SK-N-SH (cell line): ENCODE measurements around the gene DMD. TPM values are rescaled to one million over a fixed set of nuclear protein-coding genes. Genes with fewer than 3 reads are reported as not detected.

Experiments used
- CTCF ChIA-PET: fragments of 300-600, 350-600 bp; formaldehyde crosslinking; extraction: SDS; loops from one replicate; lab custom pipeline; 2021; lab: Yijun Ruan, JAX
- POLR2A ChIA-PET: fragments of 350-600 bp; sonication (Branson Sonifier 250); formaldehyde crosslinking; extraction: SDS; loops from one replicate; lab custom pipeline; 2020; ENCODE audit warnings: antibody characterized with exemption, inconsistent platforms; lab: Yijun Ruan, JAX
- DNase-seq: peaks from one replicate; pipeline ENCODE4 v3.0.0; 2012
- H2AFZ ChIP-seq: fragments of 200-600 bp; sonication (generic); 2 replicates; pipeline ENCODE4 v1.8.1; 2016; ENCODE audit warnings: antibody characterized with exemption, mild to moderate bottlenecking, low read depth
- H3F3A ChIP-seq: fragments of 200-600 bp; sonication (generic); replicated peaks from 2 replicates; pipeline ENCODE3; 2016; ENCODE audit warnings: antibody characterized with exemption, mild to moderate bottlenecking; ENCODE audit not compliant: insufficient read depth
- H3K27ac ChIP-seq, 2 experiments: fragments of 200-500 bp in 1 of 2; fragments of 200-600 bp in 1 of 2; sonication (Bioruptor generic) in 1 of 2; sonication (generic), shearing (Covaris generic) in 1 of 2; 2 replicates each; pipeline versions ENCODE4 v1.5.1 to v1.6.1; 2014 to 2016; ENCODE audit warnings: low read depth in 2 of 2, inconsistent platforms in 1 of 2, low read length in 1 of 2, mild to moderate bottlenecking in 1 of 2, mixed read lengths in 1 of 2
- H3K27me3 ChIP-seq: fragments of 200-600 bp; sonication (generic), shearing (Covaris generic); 2 replicates; pipeline ENCODE4 v1.6.1; 2016; ENCODE audit warnings: mixed run types; ENCODE audit not compliant: insufficient read depth
- H3K36me3 ChIP-seq, 2 experiments: fragments of 200-500 bp in 1 of 2; fragments of 200-600 bp in 1 of 2; sonication (Bioruptor generic) in 1 of 2; sonication (generic) in 1 of 2; replicated peaks in 1 of 2; 2 replicates each; pipeline versions ENCODE3 to v1.5.1; 2014 to 2016; ENCODE audit warnings: low read length in 1 of 2, mild to moderate bottlenecking in 1 of 2; ENCODE audit not compliant: insufficient read depth in 2 of 2, control insufficient read depth in 1 of 2
- H3K4me1 ChIP-seq, 2 experiments: fragments of 200-500 bp in 1 of 2; fragments of 200-600 bp in 1 of 2; sonication (Bioruptor generic) in 1 of 2; sonication (generic), shearing (Covaris generic) in 1 of 2; 2 replicates each; pipeline versions ENCODE4 v1.5.1 to v1.6.1; 2014 to 2016; ENCODE audit warnings: low read depth in 1 of 2, low read length in 1 of 2, mixed run types in 1 of 2; ENCODE audit not compliant: insufficient read depth in 2 of 2, control insufficient read depth in 1 of 2
- H3K4me2 ChIP-seq: fragments of 200-600 bp; sonication (generic), shearing (Covaris generic); 2 replicates; pipeline ENCODE4 v1.6.1; 2017; ENCODE audit warnings: mixed run types
- H3K4me3 ChIP-seq, 2 experiments: fragments of 200-500 bp in 1 of 2; fragments of 200-600 bp in 1 of 2; sonication (Bioruptor generic) in 1 of 2; sonication (generic), shearing (Covaris generic) in 1 of 2; 2 replicates each; pipeline versions ENCODE4 v1.5.1 to v1.8.1; 2014 to 2016; ENCODE audit warnings: low read depth in 2 of 2, inconsistent platforms in 1 of 2, low read length in 1 of 2, mild to moderate bottlenecking in 1 of 2, mixed read lengths in 1 of 2, moderate library complexity in 1 of 2
- H3K79me2 ChIP-seq: fragments of 200-600 bp; sonication (generic); 2 replicates; pipeline ENCODE4 v1.8.1; 2017; ENCODE audit warnings: mild to moderate bottlenecking; ENCODE audit not compliant: insufficient read depth
- H3K9ac ChIP-seq: fragments of 200-600 bp; sonication (generic); 2 replicates; pipeline ENCODE4 v1.6.1; 2017; ENCODE audit warnings: mixed run types
- H3K9me2 ChIP-seq: fragments of 200-600 bp; sonication (generic); 2 replicates; pipeline ENCODE4 v1.6.1; 2017; ENCODE audit warnings: mixed run types
- H3K9me3 ChIP-seq: fragments of 200-600 bp; sonication (generic); 2 replicates; pipeline ENCODE4 v1.6.1; 2017; ENCODE audit warnings: mixed run types, mild to moderate bottlenecking, moderate library complexity
- H4K20me1 ChIP-seq: fragments of 200-600 bp; sonication (generic); 2 replicates; pipeline ENCODE4 v1.6.1; 2017; ENCODE audit warnings: mild to moderate bottlenecking, mixed run types; ENCODE audit not compliant: insufficient read depth
- CHD2 ChIP-seq: fragments of 150-350 bp; IDR thresholded peaks from 2 replicates; pipeline ENCODE4 v1.6.1; 2018; ENCODE audit warnings: low read length; ENCODE audit not compliant: partially characterized antibody
- FOXM1 ChIP-seq: IDR thresholded peaks from 2 replicates; pipeline ENCODE4 v1.4.0; 2012; ENCODE audit warnings: low read depth, mild to moderate bottlenecking
- NFIC ChIP-seq: IDR thresholded peaks from 2 replicates; pipeline ENCODE4 v1.4.0; 2012; ENCODE audit warnings: borderline replicate concordance
- NRF1 ChIP-seq: IDR thresholded peaks from 2 replicates; pipeline ENCODE4 v1.6.1; 2012; ENCODE audit warnings: low read depth, mild to moderate bottlenecking, low read length
- RAD21 ChIP-seq: IDR thresholded peaks from 2 replicates; pipeline ENCODE4 v1.6.1; 2012; ENCODE audit warnings: mild to moderate bottlenecking, low read length
- REST ChIP-seq: IDR thresholded peaks from 2 replicates; pipeline ENCODE4 v1.6.1; 2012; ENCODE audit warnings: mild to moderate bottlenecking, low read depth, low read length, moderate library complexity
- SIN3A ChIP-seq: IDR thresholded peaks from 2 replicates; pipeline ENCODE4 v1.6.1; 2012; ENCODE audit warnings: low read depth, mild to moderate bottlenecking, low read length, moderate library complexity, borderline replicate concordance
- SMC3 ChIP-seq: IDR thresholded peaks from 2 replicates; pipeline ENCODE4 v1.6.1; 2012; ENCODE audit warnings: low read depth, low read length, improper control_type of control experiment
- WGBS: methylation state at CpG from one replicate; pipeline ENCODE4 v1.1.6; 2017; ENCODE audit warnings: low lambda C conversion rate; 5-methylcytosine and 5-hydroxymethylcytosine counted together
- polyA plus RNA-seq, 3 experiments: library from polyadenylated mRNA; depleted of rRNA; stranded (reverse); fragments of >200 nt; gene quantifications; 2 replicates each; pipeline ENCODE4 v1.2.3, GENCODE V29; 2012

Gene DMD
- polyA plus RNA-seq, 1 of the 3 experiments (the other 2 are of a cell fraction): 3.9 TPM

- no peaks in the 10 kb centered on the region for H3K27me3 ChIP-seq
- no peak for DNase-seq
- H3K79me2 ChIP-seq: no peaks in the 10 kb centered on the region
- no peaks in the 10 kb centered on the region for H3K9me3 ChIP-seq
- WGBS: 27% methylated on average over 4 of the region's 4 CpGs
- no peaks in the 10 kb centered on the region for H3K36me3 ChIP-seq
- no peak overlapping the region for H3K4me2 ChIP-seq
- no peak for TF ChIP-seq NRF1
- no peak for TF ChIP-seq SMC3
- TF ChIP-seq SIN3A: no peak
- no peak for TF ChIP-seq FOXM1
- TF ChIP-seq RAD21: peak; percentile 10; the same call in 1 of the 2 replicates
- ChIA-PET POLR2A (no interaction called here), CTCF (interaction anchor here (0.9 kb wide), 1 partner anchor 12 kb away, joined by 3 read pairs; no protein-coding TSS in a partner anchor)
- H3K4me3 ChIP-seq: no peak overlapping the region
- H3K9me2 ChIP-seq: no peaks in the 10 kb centered on the region
- H3K4me1 ChIP-seq: no peaks in the 10 kb centered on the region
- no peak overlapping the region for H3K27ac ChIP-seq
- no peaks in the 10 kb centered on the region for H3F3A ChIP-seq
- no peak overlapping the region for H2AFZ ChIP-seq
- no peaks in the 10 kb centered on the region for H4K20me1 ChIP-seq
- no peak overlapping the region for H3K9ac ChIP-seq
Measured at GRCh38 chrX:32778965-32779364, 432.4 kb downstream of the DMD start.

GRCh38 chrX:32774966-32775365 is 436.4 kb downstream of the DMD start:
- Histone ChIP-seq H3K4me2 (no peak overlapping the region), H3K9me3 (no peaks in the 10 kb centered on the region), H3K4me1 (no peaks in the 10 kb centered on the region), H3K9ac (no peak overlapping the region), H2AFZ (no peak overlapping the region), H3K4me3 (no peak overlapping the region), H3K9me2 (no peaks in the 10 kb centered on the region), H3K79me2 (no peaks in the 10 kb centered on the region), H3F3A (no peaks in the 10 kb centered on the region), H3K27me3 (no peaks in the 10 kb centered on the region), H4K20me1 (no peaks in the 10 kb centered on the region), H3K36me3 (no peaks in the 10 kb centered on the region), H3K27ac (no peak overlapping the region)
- no peak for DNase-seq
- 30% methylated on average over 2 of the region's 3 CpGs for WGBS
- ChIA-PET CTCF (no interaction called here), POLR2A (no interaction called here)
- TF ChIP-seq CHD2 (no peak), NFIC (no peak), REST (peak; percentile 18; the same call in 1 of the 2 replicates)

GRCh38 chrX:32749070-32749469 is 462.3 kb downstream of the DMD start:
- Histone ChIP-seq H4K20me1 (no peaks in the 10 kb centered on the region), H3K27ac (no peak overlapping the region), H3K36me3 (no peaks in the 10 kb centered on the region), H3K79me2 (no peaks in the 10 kb centered on the region), H3K4me2 (no peak overlapping the region), H3K27me3 (no peaks in the 10 kb centered on the region), H3K4me1 (no peaks in the 10 kb centered on the region), H2AFZ (no peak overlapping the region), H3K9me3 (no peaks in the 10 kb centered on the region), H3K4me3 (no peak overlapping the region), H3K9me2 (no peaks in the 10 kb centered on the region), H3F3A (no peaks in the 10 kb centered on the region), H3K9ac (no peak overlapping the region)
- CTCF ChIA-PET: no interaction called here
- no peak for TF ChIP-seq SIN3A
- 0% methylated on average over 1 of the region's 1 CpG for WGBS
- DNase-seq: no peak
- POLR2A ChIA-PET: no interaction called here
